Epithelial cell of prostate (primary cell): Measurements from ENCODE around the gene HAVCR2.
"Not testable (repeated sequence)": the region's sequence is repeated elsewhere in the genome, so short reads cannot be mapped to it uniquely, and the experiment has no call there.

Experiments
- DNase-seq: peaks from one replicate; pipeline ENCODE4 v3.0.0-alpha.2; 2011; ENCODE audit warnings: low read depth, low spot score
- H3K27ac ChIP-seq: fragments of 450-650 bp; 2 replicates; pipeline ENCODE4 v1.5.1; 2017; ENCODE audit warnings: mild to moderate bottlenecking

HAVCR2 gene

GRCh38 chr5:157049605-157050004 is 59.2 kb downstream of the HAVCR2 start:
- no peak for DNase-seq
- no peak overlapping the region for H3K27ac ChIP-seq

- H3K27ac ChIP-seq = no peak overlapping the region
- DNase-seq = no peak
These were observed 60.9 kb downstream of the HAVCR2 start for GRCh38 chr5:157047898-157048297.

- not testable (repeated sequence) for H3K27ac ChIP-seq, DNase-seq
These were observed 61.8 kb downstream of the HAVCR2 start for GRCh38 chr5:157047016-157047415.

GRCh38 chr5:157046041-157046440 is 62.8 kb downstream of the HAVCR2 start:
- no peak overlapping the region for H3K27ac ChIP-seq
- DNase-seq = peak; percentile 16

GRCh38 chr5:157045601-157046000 is 63.2 kb downstream of the HAVCR2 start:
- no peak overlapping the region for H3K27ac ChIP-seq
- DNase-seq = no peak

GRCh38 chr5:157038568-157039187 is 70.2 kb downstream of the HAVCR2 start:
- DNase-seq = no peak
- no peak overlapping the region for H3K27ac ChIP-seq
